Stimulated activated memory B cell treated with anti-CD40 and anti-IgM and Interleukin-4, amounts not matched to agents 10 μg/mL and 1 μg/mL and 100 μg/mL, for 72 hours (primary cell): Measurements from ENCODE around the gene CACNG8.

Experiments used
- ATAC-seq: fragments of 150-1000 bp; cut with Tn5 transposase; 2 replicates; pipeline ENCODE4 v1.10.0; 2021
- H3K27ac Mint-ChIP-seq: one replicate; pipeline ENCODE4 v1.8.0; 2022; ENCODE audit warnings: mild to moderate bottlenecking, mixed read lengths
- H3K27me3 Mint-ChIP-seq: one replicate; pipeline ENCODE4 v1.8.0; 2022; ENCODE audit warnings: mixed read lengths
- H3K36me3 Mint-ChIP-seq: one replicate; pipeline ENCODE4 v1.8.0; 2022; ENCODE audit warnings: mixed read lengths
- H3K4me1 Mint-ChIP-seq: one replicate; pipeline ENCODE4 v1.8.0; 2022; ENCODE audit warnings: mixed read lengths
- H3K4me3 Mint-ChIP-seq: one replicate; pipeline ENCODE4 v1.8.0; 2022; ENCODE audit warnings: mild to moderate bottlenecking, moderate library complexity, mixed read lengths
- H3K9me3 Mint-ChIP-seq: one replicate; pipeline ENCODE4 v1.8.0; 2022; ENCODE audit warnings: mixed read lengths

CACNG8 gene

DNA sequence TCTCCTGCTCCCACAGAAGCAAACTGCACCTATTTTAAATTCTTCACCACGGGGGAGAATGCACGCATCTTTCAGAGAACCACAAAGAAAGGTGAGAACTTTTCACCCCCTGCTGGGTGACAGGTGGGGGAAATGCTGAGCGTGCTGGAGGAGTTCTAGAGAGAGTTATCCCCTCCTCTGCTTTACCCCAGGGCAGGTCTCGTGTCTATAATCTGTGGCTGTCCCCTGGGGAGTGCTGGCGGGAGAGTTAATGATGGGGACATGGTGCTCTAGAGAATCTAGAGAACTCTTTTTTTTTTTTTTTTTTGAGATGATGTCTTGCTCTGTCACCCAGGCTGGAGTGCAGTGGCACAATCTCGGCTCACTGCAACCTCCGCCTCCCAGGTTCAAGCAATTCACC lies 35.5 kb downstream of the CACNG8 start:
- Mint-ChIP-seq H3K27me3 (peaks cover 66% of the 10 kb centered on the region), H3K9me3 (peaks cover 10% of the 10 kb centered on the region), H3K36me3 (peaks cover 4% of the 10 kb centered on the region), H3K27ac (no peak overlapping the region), H3K4me3 (no peak overlapping the region), H3K4me1 (no peaks in the 10 kb centered on the region)
- ATAC-seq = no peak

DNA sequence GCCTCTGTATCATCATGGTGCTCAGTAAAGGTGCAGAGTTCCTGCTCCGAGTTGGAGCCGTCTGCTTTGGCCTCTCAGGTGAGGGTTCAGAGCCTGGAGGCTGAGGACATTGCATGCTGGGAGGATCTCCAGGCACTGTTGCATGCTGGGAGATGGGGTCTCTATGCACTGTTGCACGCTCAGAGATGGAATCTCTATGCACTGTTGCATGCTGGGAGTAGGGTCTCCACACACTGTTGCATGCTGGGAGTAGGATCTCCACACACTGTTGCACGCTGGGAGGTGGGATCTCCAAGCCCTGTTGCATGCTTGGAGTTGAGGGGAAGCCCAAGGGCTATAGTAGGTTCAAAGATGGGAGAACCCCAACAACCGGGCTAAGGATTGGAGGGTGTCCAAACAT lies 37.0 kb downstream of the CACNG8 start:
- no peak overlapping the region for H3K27ac Mint-ChIP-seq
- H3K27me3 Mint-ChIP-seq = peaks cover 51% of the 10 kb centered on the region
- peaks cover 10% of the 10 kb centered on the region for H3K9me3 Mint-ChIP-seq
- H3K36me3 Mint-ChIP-seq = no peaks in the 10 kb centered on the region
- no peak overlapping the region for H3K4me3 Mint-ChIP-seq
- no peak for ATAC-seq
- H3K4me1 Mint-ChIP-seq = no peaks in the 10 kb centered on the region

DNA sequence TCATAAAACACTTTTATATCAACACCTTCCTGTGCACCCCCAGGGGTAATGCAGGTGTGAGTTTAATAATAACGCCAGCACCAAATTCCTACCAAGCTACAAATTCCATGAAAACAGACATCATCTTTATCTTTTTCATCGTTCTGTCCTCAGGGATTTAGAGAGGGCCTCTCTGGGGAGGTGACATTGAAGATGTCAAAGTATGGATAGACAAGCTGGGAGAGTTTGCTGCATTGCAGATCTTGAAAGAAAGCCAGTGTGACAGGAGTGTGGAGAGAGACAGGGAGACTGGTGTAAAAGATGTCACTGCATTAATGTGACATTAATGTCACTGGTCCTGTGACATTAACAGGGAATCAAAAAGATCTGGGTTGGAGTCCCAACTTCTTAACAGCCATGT lies 38.8 kb downstream of the CACNG8 start:
- Mint-ChIP-seq H3K36me3 (no peaks in the 10 kb centered on the region), H3K4me1 (no peaks in the 10 kb centered on the region), H3K4me3 (no peak overlapping the region), H3K27me3 (peaks cover 33% of the 10 kb centered on the region), H3K27ac (no peak overlapping the region), H3K9me3 (peaks cover 4% of the 10 kb centered on the region)
- no peak for ATAC-seq

DNA sequence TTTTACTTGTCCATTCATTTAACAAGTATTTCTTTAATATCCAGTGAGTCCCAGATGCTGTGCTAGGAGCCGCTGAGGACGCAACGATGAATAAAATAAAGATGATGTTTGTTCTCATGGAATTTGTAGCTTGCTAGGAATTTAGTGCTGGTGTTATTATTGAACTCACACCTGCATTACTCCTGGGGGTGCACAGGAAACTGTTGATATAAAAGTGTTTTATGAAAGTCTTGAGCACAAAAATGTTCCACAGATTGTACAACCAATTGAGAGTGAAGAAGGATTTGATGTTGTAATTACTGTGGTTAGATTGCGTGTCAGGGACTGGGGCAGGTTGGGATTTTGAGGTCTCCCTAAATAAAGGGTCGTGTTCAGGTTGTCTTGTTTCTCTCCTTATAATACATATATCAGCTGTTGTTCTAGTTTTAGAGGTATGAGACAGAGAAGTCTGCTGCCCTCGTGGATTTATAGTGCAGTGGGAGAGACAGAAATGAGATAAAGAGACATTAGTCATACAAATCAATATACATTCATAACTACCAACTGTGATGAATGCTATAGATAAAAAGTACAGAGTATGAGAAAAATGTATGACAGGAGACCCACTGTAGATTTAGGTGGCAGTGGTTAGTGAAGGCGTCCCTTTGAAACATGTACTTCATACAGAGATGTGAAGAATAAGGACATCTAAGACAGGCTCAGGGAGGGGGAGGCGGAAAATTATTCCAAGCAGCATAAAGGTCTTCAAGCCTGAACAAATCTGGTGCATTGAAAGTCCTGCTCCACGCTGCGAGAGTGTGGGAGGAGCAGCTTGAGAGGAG lies 40.0 kb downstream of the CACNG8 start:
- H3K27ac Mint-ChIP-seq = no peak overlapping the region
- no peak overlapping the region for H3K4me3 Mint-ChIP-seq
- no peaks in the 10 kb centered on the region for H3K36me3 Mint-ChIP-seq
- no peak for ATAC-seq
- no peaks in the 10 kb centered on the region for H3K4me1 Mint-ChIP-seq
- H3K9me3 Mint-ChIP-seq = peaks cover 4% of the 10 kb centered on the region
- peaks cover 40% of the 10 kb centered on the region for H3K27me3 Mint-ChIP-seq

DNA sequence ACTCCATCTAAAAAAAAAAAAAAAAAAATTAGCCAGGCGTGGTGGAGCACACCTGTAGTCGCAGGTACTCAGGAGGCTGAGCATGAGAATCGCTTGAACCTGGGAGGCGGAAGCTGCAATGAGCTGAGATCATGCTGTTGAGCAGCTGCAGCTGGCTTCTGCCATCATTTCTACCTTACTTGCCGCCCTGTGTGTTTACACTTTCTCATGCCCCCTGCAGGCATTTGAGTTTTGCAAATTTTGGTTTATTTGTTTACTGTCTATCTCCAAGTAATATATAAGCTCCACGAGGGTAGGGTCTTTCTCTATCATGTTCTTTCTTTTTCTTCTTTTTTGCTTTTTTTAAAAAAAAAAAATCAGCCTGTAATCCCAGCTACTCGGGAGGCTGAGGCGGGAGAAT lies 46.7 kb downstream of the CACNG8 start:
- Mint-ChIP-seq H3K9me3 (peaks cover 13% of the 10 kb centered on the region), H3K4me3 (no peak overlapping the region), H3K27ac (no peak overlapping the region), H3K36me3 (no peaks in the 10 kb centered on the region), H3K27me3 (peaks cover 22% of the 10 kb centered on the region), H3K4me1 (no peaks in the 10 kb centered on the region)
- ATAC-seq = no peak

DNA sequence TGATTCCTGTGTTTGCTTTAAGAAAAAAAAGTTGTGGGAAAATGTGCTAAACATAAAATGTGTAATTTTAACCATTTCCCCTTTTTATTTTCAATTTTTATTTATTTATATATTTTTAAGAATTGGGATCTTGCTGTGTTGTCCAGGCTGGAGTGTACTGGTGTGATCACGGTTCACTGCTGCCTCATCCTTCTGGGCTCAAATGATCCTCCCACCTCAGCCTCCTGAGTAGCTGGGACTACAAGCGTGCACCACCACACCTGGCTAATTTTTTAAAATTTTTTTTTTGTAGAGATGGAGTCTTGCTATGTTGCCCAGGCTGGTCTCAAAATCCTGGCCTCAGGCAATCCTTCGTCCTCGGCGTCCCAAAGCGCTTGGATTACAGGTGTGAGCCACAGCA lies 47.7 kb downstream of the CACNG8 start:
- no peak overlapping the region for H3K4me3 Mint-ChIP-seq
- peaks cover 19% of the 10 kb centered on the region for H3K9me3 Mint-ChIP-seq
- H3K36me3 Mint-ChIP-seq = no peaks in the 10 kb centered on the region
- peaks cover 22% of the 10 kb centered on the region for H3K27me3 Mint-ChIP-seq
- ATAC-seq = no peak
- no peak overlapping the region for H3K27ac Mint-ChIP-seq
- H3K4me1 Mint-ChIP-seq = no peaks in the 10 kb centered on the region

DNA sequence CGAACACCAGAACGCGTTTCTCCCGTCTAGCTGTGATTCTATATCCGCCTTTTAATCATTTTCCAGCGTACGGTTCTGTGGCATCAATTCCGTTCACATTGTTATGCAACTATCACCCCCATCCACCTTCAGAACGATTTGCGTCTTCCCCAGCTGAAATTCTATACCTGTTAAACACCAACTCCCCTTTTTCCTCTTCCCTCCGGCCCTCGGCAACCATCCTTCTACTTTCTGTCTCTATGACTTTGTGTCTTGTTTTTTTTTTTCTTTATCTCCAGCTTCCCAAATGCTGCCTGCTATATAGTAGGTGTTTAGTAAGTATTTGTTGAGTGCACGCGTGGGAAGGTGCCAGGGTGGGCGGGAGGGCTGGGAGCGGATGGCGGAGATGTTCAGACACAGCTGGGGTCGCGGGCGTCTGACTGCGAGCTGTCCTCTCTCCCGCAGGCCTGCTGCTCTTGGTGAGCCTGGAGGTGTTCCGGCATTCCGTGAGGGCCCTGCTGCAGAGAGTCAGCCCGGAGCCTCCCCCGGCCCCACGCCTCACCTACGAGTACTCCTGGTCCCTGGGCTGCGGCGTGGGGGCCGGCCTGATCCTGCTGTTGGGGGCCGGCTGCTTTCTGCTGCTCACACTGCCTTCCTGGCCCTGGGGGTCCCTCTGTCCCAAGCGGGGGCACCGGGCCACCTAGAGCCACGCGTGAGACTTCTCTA lies 48.9 kb downstream of the CACNG8 start:
- no peak overlapping the region for H3K4me3 Mint-ChIP-seq
- no peaks in the 10 kb centered on the region for H3K36me3 Mint-ChIP-seq
- ATAC-seq = no peak
- peaks cover 22% of the 10 kb centered on the region for H3K9me3 Mint-ChIP-seq
- no peaks in the 10 kb centered on the region for H3K4me1 Mint-ChIP-seq
- H3K27me3 Mint-ChIP-seq = peaks cover 22% of the 10 kb centered on the region
- H3K27ac Mint-ChIP-seq = no peak overlapping the region

DNA sequence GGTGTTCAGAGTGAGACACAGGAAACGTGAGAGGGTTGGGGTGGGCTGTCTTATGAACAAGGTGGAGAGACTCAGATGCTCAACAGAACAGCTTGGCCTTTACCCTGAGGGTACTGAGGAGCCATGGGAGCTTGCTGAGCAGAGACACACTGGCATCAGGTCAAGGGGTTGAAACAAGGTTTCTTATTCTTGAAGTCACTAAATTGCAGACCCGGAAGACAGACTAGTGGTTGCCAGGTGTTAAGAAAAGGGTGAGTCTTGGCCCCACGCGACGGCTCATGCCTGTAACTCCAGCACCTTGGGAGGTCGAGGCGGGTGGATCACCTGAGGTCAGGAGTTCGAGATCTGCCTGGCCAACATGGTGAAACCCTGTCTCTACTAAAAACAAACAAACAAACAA lies 51.1 kb downstream of the CACNG8 start:
- Mint-ChIP-seq H3K27ac (no peak overlapping the region), H3K36me3 (peaks cover 5% of the 10 kb centered on the region), H3K27me3 (peaks cover 20% of the 10 kb centered on the region), H3K9me3 (peaks cover 24% of the 10 kb centered on the region), H3K4me3 (no peak overlapping the region), H3K4me1 (no peaks in the 10 kb centered on the region)
- no peak for ATAC-seq

DNA sequence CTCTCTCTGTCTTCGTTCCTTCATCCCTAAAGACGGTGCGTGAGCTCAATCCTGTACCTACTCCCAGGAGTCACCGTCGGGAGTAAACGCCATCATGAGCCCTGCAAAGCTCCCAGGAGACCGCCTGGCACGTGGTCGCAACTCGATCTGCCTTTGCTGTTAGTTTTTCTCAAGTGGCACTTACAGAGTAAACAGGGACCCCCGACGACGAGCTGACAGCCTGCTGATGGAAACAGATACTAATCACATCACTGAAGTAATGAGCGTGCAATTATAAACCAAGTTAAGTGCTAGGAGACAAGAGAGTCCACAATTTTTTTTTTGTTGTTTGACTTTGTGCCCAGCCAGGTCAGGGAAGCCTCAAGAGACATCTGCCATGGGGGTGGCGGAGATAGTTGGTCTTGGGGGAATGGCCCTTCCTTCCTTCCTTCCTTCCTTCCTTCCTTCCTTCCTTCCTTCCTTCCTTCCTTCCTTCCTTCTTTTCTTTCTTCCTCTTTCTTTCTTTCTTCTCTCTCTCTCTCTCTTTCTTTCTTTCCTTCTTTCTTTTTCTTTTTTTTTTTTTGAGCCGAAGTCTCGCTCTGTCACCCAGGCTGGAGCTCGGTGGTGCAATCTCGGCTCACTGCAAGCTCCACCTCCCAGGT lies 52.3 kb downstream of the CACNG8 start:
- H3K4me3 Mint-ChIP-seq = no peak overlapping the region
- peaks cover 20% of the 10 kb centered on the region for H3K27me3 Mint-ChIP-seq
- peaks cover 5% of the 10 kb centered on the region for H3K36me3 Mint-ChIP-seq
- ATAC-seq = no peak
- peaks cover 24% of the 10 kb centered on the region for H3K9me3 Mint-ChIP-seq
- no peak overlapping the region for H3K27ac Mint-ChIP-seq
- H3K4me1 Mint-ChIP-seq = no peaks in the 10 kb centered on the region

DNA sequence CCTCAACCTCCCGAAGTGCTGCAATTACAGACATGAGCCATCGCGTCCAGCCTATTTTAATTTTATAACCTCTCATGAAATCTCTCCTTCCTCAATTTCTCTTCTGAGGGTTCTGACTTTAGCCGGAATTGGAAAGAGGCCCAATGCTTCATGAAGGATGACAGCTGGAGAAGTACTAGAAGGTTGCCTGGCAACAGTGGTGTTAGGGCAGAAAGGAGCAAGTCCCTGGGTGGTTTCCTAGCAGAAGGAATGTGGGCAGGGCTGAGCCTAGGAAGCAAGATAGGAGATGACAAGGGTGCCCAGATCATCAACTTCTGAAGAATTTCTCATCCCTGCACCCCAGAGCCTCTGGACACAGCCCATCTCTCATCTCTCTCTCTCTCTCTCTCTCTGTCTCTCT lies 54.5 kb downstream of the CACNG8 start:
- Mint-ChIP-seq H3K27ac (no peak overlapping the region), H3K4me1 (no peaks in the 10 kb centered on the region), H3K27me3 (peaks cover 34% of the 10 kb centered on the region), H3K9me3 (peaks cover 25% of the 10 kb centered on the region), H3K4me3 (no peak overlapping the region), H3K36me3 (peaks cover 5% of the 10 kb centered on the region)
- no peak for ATAC-seq

DNA sequence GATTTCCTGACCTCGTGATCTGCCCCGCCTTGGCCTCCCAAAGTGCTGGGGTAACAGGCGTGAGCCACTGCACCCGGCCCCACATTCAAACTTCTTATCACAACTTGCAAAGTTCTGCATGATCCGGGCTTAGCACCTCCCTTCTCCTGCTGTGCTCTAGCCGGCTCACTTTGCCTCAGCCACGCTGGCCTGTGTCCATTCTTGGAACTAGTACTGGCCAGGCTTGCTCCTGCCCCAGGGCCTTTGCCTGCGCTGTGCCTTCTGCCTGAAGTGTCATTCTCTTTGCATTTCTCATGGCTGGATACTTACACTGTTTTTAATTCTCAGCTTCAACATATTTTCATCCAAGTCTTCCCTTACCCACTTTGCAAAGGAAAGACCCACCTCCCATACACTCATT lies 58.6 kb downstream of the CACNG8 start:
- H3K4me3 Mint-ChIP-seq = no peak overlapping the region
- H3K27me3 Mint-ChIP-seq = peaks cover 54% of the 10 kb centered on the region
- ATAC-seq = no peak
- no peak overlapping the region for H3K27ac Mint-ChIP-seq
- H3K36me3 Mint-ChIP-seq = peaks cover 5% of the 10 kb centered on the region
- H3K9me3 Mint-ChIP-seq = peaks cover 11% of the 10 kb centered on the region
- H3K4me1 Mint-ChIP-seq = no peaks in the 10 kb centered on the region

DNA sequence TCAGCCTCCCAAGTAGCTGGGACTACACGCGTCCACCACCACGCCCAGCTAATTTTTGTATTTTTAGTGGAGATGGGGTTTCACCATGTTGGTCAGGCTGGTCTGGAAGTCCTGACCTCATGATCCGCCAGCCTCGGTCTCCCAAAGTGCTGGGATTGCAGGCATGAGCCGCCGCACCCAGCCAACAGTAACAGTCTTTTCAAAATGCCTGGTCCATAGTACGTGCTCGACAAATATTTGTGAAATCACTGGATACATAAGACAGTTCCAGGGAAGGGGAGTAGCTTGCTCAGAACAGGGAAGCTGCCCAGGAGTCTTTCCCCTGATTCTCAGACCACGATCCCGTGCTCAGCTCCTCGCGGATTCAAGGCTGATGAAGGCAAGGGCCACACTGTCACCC lies 59.2 kb downstream of the CACNG8 start:
- no peak overlapping the region for H3K27ac Mint-ChIP-seq

DNA sequence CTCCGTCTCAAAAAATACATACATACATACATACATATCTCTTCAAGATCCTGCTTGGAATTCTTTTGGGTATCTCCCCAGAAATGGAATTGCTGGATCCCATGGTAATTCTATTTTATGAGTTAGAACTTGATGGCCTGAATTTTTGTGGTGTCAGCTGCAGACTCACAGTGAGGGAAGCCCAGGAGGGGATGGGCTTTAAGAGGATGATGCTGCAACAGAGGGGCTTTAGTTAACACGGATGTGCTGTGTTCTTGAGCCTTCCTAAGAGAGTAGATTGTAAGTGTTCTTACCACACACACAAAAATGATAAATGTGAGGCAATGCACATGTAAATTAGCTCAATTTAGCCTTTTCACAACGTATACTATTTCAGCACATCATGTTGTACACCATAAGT lies 60.5 kb downstream of the CACNG8 start:
- peaks cover 42% of the 10 kb centered on the region for H3K27me3 Mint-ChIP-seq
- no peak overlapping the region for H3K4me3 Mint-ChIP-seq
- H3K9me3 Mint-ChIP-seq = peaks cover 5% of the 10 kb centered on the region
- H3K36me3 Mint-ChIP-seq = no peaks in the 10 kb centered on the region
- H3K27ac Mint-ChIP-seq = no peak overlapping the region
- ATAC-seq = no peak
- no peaks in the 10 kb centered on the region for H3K4me1 Mint-ChIP-seq

More for the DNA sequence above, 59.2 kb downstream of the CACNG8 start:
- no peaks in the 10 kb centered on the region for H3K4me1 Mint-ChIP-seq
- H3K27me3 Mint-ChIP-seq = peaks cover 54% of the 10 kb centered on the region
- ATAC-seq = no peak
- H3K4me3 Mint-ChIP-seq = no peak overlapping the region
- H3K9me3 Mint-ChIP-seq = peaks cover 11% of the 10 kb centered on the region
- H3K36me3 Mint-ChIP-seq = peaks cover 5% of the 10 kb centered on the region

DNA sequence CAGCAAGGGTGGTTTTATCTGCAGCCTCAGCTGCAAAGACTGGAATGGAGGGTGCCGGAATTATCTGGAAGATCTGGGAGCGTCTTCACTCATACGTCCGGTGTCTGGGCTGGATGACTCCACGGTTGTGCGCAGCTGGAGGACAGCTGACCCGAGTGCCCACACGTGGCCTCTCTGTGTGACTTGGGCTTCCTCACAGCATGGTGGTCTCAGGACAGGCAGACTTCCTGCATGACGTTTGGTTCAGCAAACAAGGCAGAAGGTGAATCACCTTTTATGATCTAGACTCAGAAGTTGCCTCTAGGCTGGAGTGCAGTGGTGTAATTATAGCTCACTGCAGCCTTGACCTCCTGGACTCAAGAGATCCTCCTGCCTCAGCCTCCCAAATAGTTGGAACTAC lies 61.9 kb downstream of the CACNG8 start:
- H3K4me1 Mint-ChIP-seq = no peaks in the 10 kb centered on the region
- no peak for ATAC-seq
- no peak overlapping the region for H3K27ac Mint-ChIP-seq
- H3K9me3 Mint-ChIP-seq = peaks cover 5% of the 10 kb centered on the region
- peaks cover 43% of the 10 kb centered on the region for H3K27me3 Mint-ChIP-seq
- no peaks in the 10 kb centered on the region for H3K36me3 Mint-ChIP-seq
- no peak overlapping the region for H3K4me3 Mint-ChIP-seq

DNA sequence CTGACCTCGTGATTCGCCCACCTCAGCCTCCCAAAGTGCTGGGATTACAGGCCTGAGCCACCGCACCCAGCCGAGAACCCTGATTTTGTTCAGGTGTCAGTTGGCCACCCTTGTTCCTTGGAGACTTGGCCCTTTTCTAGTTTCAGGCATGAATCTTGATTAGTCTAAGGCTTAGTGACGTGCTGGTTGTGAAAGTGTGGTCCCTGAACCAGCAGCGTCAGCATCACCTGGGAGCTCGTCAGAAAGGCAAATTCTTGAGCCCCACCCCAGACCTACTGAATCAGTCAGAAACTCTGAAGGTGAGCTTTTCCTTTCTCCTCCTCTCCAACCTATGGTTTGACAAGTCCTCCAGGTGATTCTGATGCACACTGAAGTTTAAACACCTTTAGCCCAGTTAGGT lies 63.9 kb downstream of the CACNG8 start:
- no peak overlapping the region for H3K4me3 Mint-ChIP-seq
- peaks cover 43% of the 10 kb centered on the region for H3K27me3 Mint-ChIP-seq
- H3K4me1 Mint-ChIP-seq = no peaks in the 10 kb centered on the region
- ATAC-seq = no peak
- no peak overlapping the region for H3K27ac Mint-ChIP-seq
- H3K9me3 Mint-ChIP-seq = peaks cover 6% of the 10 kb centered on the region
- H3K36me3 Mint-ChIP-seq = no peaks in the 10 kb centered on the region

DNA sequence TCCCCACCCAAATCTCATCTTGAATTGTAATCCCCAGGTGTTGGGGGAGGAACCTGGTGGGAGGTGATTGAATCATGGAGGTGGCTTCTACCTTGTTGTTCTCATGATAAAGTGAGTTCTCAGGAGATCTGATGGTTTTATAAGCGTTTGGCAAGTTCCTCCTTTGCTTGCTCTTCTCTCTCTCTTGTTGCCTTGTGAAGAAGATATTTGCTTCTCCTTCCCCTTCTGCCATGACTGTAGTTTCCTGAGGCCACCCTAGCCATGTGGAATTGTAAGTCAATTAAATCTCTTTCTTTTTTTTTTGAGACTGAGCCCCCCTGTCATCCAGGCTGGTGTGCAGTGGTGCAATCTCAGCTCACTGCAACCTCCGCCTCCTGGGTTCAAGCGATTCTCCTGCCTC lies 66.6 kb downstream of the CACNG8 start:
- no peak for ATAC-seq
- Mint-ChIP-seq H3K4me3 (no peak overlapping the region), H3K9me3 (peaks cover 4% of the 10 kb centered on the region), H3K4me1 (no peaks in the 10 kb centered on the region), H3K27me3 (peaks cover 23% of the 10 kb centered on the region), H3K27ac (no peak overlapping the region), H3K36me3 (no peaks in the 10 kb centered on the region)
